Left ventricle myocardium inferior (tissue), 1 donor: ENCODE data around the gene LMBR1L. TPM values are rescaled to one million over a fixed set of nuclear protein-coding genes. Genes with fewer than 3 reads are reported as not detected.

Experiments used
- DNase-seq: peaks from one replicate; pipeline ENCODE4 v3.0.0-alpha.2; 2020
- H3K27ac ChIP-seq: fragments of 200-600 bp; replicated peaks from 2 replicates; pipeline ENCODE4 v1.8.0; 2021
- H3K27me3 ChIP-seq: fragments of 200-600 bp; 2 replicates; pipeline ENCODE4 v1.8.0; 2021; ENCODE audit warnings: low read depth
- H3K36me3 ChIP-seq: fragments of 200-600 bp; 2 replicates; pipeline ENCODE4 v1.8.0; 2021
- H3K4me1 ChIP-seq: fragments of 200-600 bp; 2 replicates; pipeline ENCODE4 v1.8.0; 2021
- H3K4me3 ChIP-seq: fragments of 200-600 bp; 2 replicates; pipeline ENCODE4 v1.8.0; 2021; ENCODE audit warnings: mild to moderate bottlenecking, moderate library complexity
- H3K9me3 ChIP-seq: fragments of 200-600 bp; replicated peaks from 2 replicates; pipeline ENCODE4 v1.8.0; 2021
- CTCF ChIP-seq: fragments of 200-600 bp; IDR thresholded peaks from 2 replicates; pipeline ENCODE4 v1.8.0; 2021; ENCODE audit warnings: antibody characterized with exemption, mild to moderate bottlenecking, borderline replicate concordance
- intact Hi-C: fragments of 100-400 bp; cut with micrococcal nuclease; formaldehyde crosslinking; loops from one replicate; pipeline ENCODE4 v1.11.0; 2022
- long read RNA-seq: library from polyadenylated mRNA; unstranded; transcript quantifications from one replicate; pipeline ENCODE4 v2.0.0, GENCODE V29; 2021
- total RNA-seq: library from RNA; stranded (reverse); fragmentation: NEBNext Ultra II Directional; extraction: Animal tissue kit (Norgen Biotek cat#: 25700); gene quantifications from one replicate; pipeline ENCODE4 v1.2.1, GENCODE V29; 2021
- donor health status: DM: no; HTN: yes; CAD: no; lungs with severe emphysema.

The LMBR1L gene
- 27.5 TPM for total RNA-seq
- long read RNA-seq, partial matches to known transcripts: 0 of 9 reads
- long read RNA-seq, other reads (novel, unspliced or antisense): 7 of 9 reads

GRCh38 chr12:49110464-49111155 lies at the start of gene LMBR1L:
TSS of gene LMBR1L (minus strand) at chr12:49110847. CDS start at chr12:49110555, 292 bp downstream.
- TF ChIP-seq CTCF: peak; percentile 68
- no peaks in the 10 kb centered on the region for H3K27me3 ChIP-seq
- intact Hi-C loops: no loop called here
- H3K4me3 ChIP-seq: peak within 1 kb of the TSS; percentile 100
- H3K36me3 ChIP-seq: peaks cover 11% of the 10 kb centered on the region
- H3K9me3 ChIP-seq: no peaks in the 10 kb centered on the region
- peaks cover 56% of the 10 kb centered on the region for H3K4me1 ChIP-seq
- DNase-seq: peak; percentile 95
- H3K27ac ChIP-seq: peak within 1 kb of the TSS; percentile 100

GRCh38 chr12:49160399-49160798 lies 49.8 kb upstream of the LMBR1L start:
- Histone ChIP-seq H3K36me3 (no peaks in the 10 kb centered on the region), H3K4me1 (no peaks in the 10 kb centered on the region), H3K9me3 (no peaks in the 10 kb centered on the region), H3K27me3 (no peaks in the 10 kb centered on the region), H3K27ac (no peak overlapping the region), H3K4me3 (no peak overlapping the region)
- intact Hi-C loops: no loop called here
- TF ChIP-seq CTCF: no peak
- no peak for DNase-seq

GRCh38 chr12:49154221-49154620 lies 43.6 kb upstream of the LMBR1L start:
- no peak for DNase-seq
- Histone ChIP-seq H3K36me3 (no peaks in the 10 kb centered on the region), H3K9me3 (no peaks in the 10 kb centered on the region), H3K27ac (no peak overlapping the region), H3K4me3 (no peak overlapping the region), H3K4me1 (no peaks in the 10 kb centered on the region), H3K27me3 (no peaks in the 10 kb centered on the region)
- intact Hi-C loops: no loop called here
- TF ChIP-seq CTCF: no peak

GRCh38 chr12:49147384-49147783 lies 36.7 kb upstream of the LMBR1L start:
- no peaks in the 10 kb centered on the region for H3K27me3 ChIP-seq
- H3K4me3 ChIP-seq: no peak overlapping the region
- no peak overlapping the region for H3K27ac ChIP-seq
- intact Hi-C loops: no loop called here
- no peak for DNase-seq
- no peaks in the 10 kb centered on the region for H3K36me3 ChIP-seq
- no peaks in the 10 kb centered on the region for H3K9me3 ChIP-seq
- no peak for TF ChIP-seq CTCF
- H3K4me1 ChIP-seq: no peaks in the 10 kb centered on the region

GRCh38 chr12:49146406-49146805 lies 35.8 kb upstream of the LMBR1L start:
- no peak for DNase-seq
- intact Hi-C loops: no loop called here
- no peak overlapping the region for H3K4me3 ChIP-seq
- no peak overlapping the region for H3K27ac ChIP-seq
- no peaks in the 10 kb centered on the region for H3K36me3 ChIP-seq
- no peaks in the 10 kb centered on the region for H3K27me3 ChIP-seq
- H3K9me3 ChIP-seq: no peaks in the 10 kb centered on the region
- no peaks in the 10 kb centered on the region for H3K4me1 ChIP-seq
- TF ChIP-seq CTCF: no peak
